GM23338 (cell line): ENCODE measurements around the gene ENTPD5. TPM values are rescaled to one million over a fixed set of nuclear protein-coding genes. Genes with fewer than 3 reads are reported as not detected.

ENCODE experiments used
- ATAC-seq: fragments of 200-7000 bp; cut with Tn5 transposase; 3 replicates; pipeline ENCODE4 v1.9.1; 2020
- DNase-seq: peaks from one replicate; pipeline ENCODE4 v3.0.0-alpha.2; 2015; ENCODE audit warnings: low spot score
- H2AFZ ChIP-seq: fragments of 200-600 bp; sonication (generic); 2 replicates; pipeline ENCODE4 v1.8.0; 2016; ENCODE audit warnings: antibody characterized with exemption, mild to moderate bottlenecking, moderate library complexity
- H3F3A ChIP-seq: fragments of 200-600 bp; sonication (generic); replicated peaks from 2 replicates; pipeline ENCODE4 v1.8.0; 2017; ENCODE audit warnings: antibody characterized with exemption, mixed run types, low read depth
- H3K27ac ChIP-seq: fragments of 200-600 bp; sonication (generic); 2 replicates; pipeline ENCODE4 v1.6.1; 2016; ENCODE audit warnings: low read depth
- H3K27me3 ChIP-seq: fragments of 200-600 bp; sonication (generic); 2 replicates; pipeline ENCODE4 v1.8.0; 2016; ENCODE audit warnings: mild to moderate bottlenecking, mixed run types, moderate library complexity; ENCODE audit not compliant: insufficient read depth
- H3K36me3 ChIP-seq: fragments of 200-600 bp; sonication (generic); 2 replicates; pipeline ENCODE4 v1.8.0; 2016; ENCODE audit warnings: mild to moderate bottlenecking; ENCODE audit not compliant: insufficient read depth
- H3K4me1 ChIP-seq: fragments of 200-600 bp; sonication (generic); 2 replicates; pipeline ENCODE4 v1.8.0; 2016; ENCODE audit warnings: mild to moderate bottlenecking, moderate library complexity; ENCODE audit not compliant: insufficient read depth
- H3K4me2 ChIP-seq: fragments of 200-600 bp; sonication (generic); 2 replicates; pipeline ENCODE4 v1.7.1; 2017; ENCODE audit warnings: mixed run types
- H3K4me3 ChIP-seq: fragments of 200-600 bp; sonication (generic); 2 replicates; pipeline ENCODE4 v1.6.1; 2016; ENCODE audit warnings: mixed run types
- H3K79me2 ChIP-seq: fragments of 200-600 bp; sonication (generic); replicated peaks from 2 replicates; pipeline ENCODE4 v1.8.0; 2017; ENCODE audit warnings: mild to moderate bottlenecking; ENCODE audit not compliant: insufficient read depth
- H3K9me2 ChIP-seq: fragments of 200-600 bp; sonication (generic); 2 replicates; pipeline ENCODE4 v1.8.0; 2017; ENCODE audit not compliant: insufficient read depth
- H4K20me1 ChIP-seq: fragments of 200-600 bp; sonication (generic); replicated peaks from 2 replicates; pipeline ENCODE4 v1.8.0; 2017; ENCODE audit warnings: mild to moderate bottlenecking; ENCODE audit not compliant: insufficient read depth
- H3K27ac Mint-ChIP-seq: 2 replicates; pipeline ENCODE4 v1.8.0; 2020; ENCODE audit warnings: inconsistent platforms, mild to moderate bottlenecking, moderate library complexity, mixed read lengths
- H3K27me3 Mint-ChIP-seq: 3 replicates; pipeline ENCODE4 v1.8.0; 2022; ENCODE audit warnings: low read depth, mild to moderate bottlenecking, moderate library complexity, mixed read lengths, inconsistent platforms; ENCODE audit not compliant: insufficient read depth, poor library complexity
- H3K36me3 Mint-ChIP-seq: 3 replicates; pipeline ENCODE4 v1.8.0; 2021; ENCODE audit warnings: low read depth, mild to moderate bottlenecking, inconsistent platforms, moderate library complexity, mixed read lengths
- H3K4me1 Mint-ChIP-seq: 3 replicates; pipeline ENCODE4 v1.8.0; 2020; ENCODE audit warnings: mild to moderate bottlenecking, inconsistent platforms, mixed read lengths
- H3K4me3 Mint-ChIP-seq: 3 replicates; pipeline ENCODE4 v1.8.0; 2021; ENCODE audit warnings: moderate library complexity, mild to moderate bottlenecking, inconsistent platforms, mixed read lengths
- H3K9me3 Mint-ChIP-seq: 3 replicates; pipeline ENCODE4 v1.8.0; 2020; ENCODE audit warnings: moderate library complexity, mild to moderate bottlenecking, inconsistent platforms, mixed read lengths
- CREB1 ChIP-seq: fragments of 250-450 bp; sonication (Bioruptor Pico); IDR thresholded peaks from 2 replicates; pipeline ENCODE4 v1.5.0; 2020; ENCODE audit warnings: low read depth, mild to moderate bottlenecking, moderate library complexity
- CTCF ChIP-seq, 2 experiments: fragments of 200-600 bp in 1 of 2; sonication (generic) in 1 of 2; conservative IDR thresholded peaks; 2 replicates each; pipeline versions ENCODE4 v1.5.1 to v1.6.1; 2016 to 2017; ENCODE audit warnings: antibody characterized with exemption in 2 of 2, low read depth in 2 of 2, mild to moderate bottlenecking in 2 of 2, moderate library complexity in 1 of 2
- ETS1 ChIP-seq: IDR thresholded peaks from 2 replicates; pipeline ENCODE4 v1.6.1; 2016; ENCODE audit warnings: antibody characterized with exemption
- EZH2 ChIP-seq: fragments of 200-600 bp; sonication (generic); IDR thresholded peaks from one replicate; pipeline ENCODE4 v1.8.0; 2017; ENCODE audit warnings: antibody characterized with exemption, mild to moderate bottlenecking, low read depth; ENCODE audit not compliant: unreplicated experiment
- EZH2phosphoT487 ChIP-seq: fragments of 200-600 bp; sonication (generic); IDR thresholded peaks from one replicate; pipeline ENCODE4 v1.8.1; 2018; ENCODE audit warnings: antibody characterized with exemption; ENCODE audit not compliant: unreplicated experiment
- JUNB ChIP-seq: IDR thresholded peaks from one replicate; pipeline ENCODE4 v1.6.1; 2016; ENCODE audit warnings: antibody characterized with exemption; ENCODE audit not compliant: unreplicated experiment
- NANOG ChIP-seq: IDR thresholded peaks from 2 replicates; pipeline ENCODE4 v1.6.1; 2016; ENCODE audit warnings: antibody characterized with exemption, borderline replicate concordance
- POLR2AphosphoS5 ChIP-seq: IDR thresholded peaks from 2 replicates; pipeline ENCODE4 v1.6.1; 2016; ENCODE audit warnings: antibody characterized with exemption, low read depth
- REST ChIP-seq: IDR thresholded peaks from one replicate; pipeline ENCODE4 v1.6.1; 2018; ENCODE audit warnings: antibody characterized with exemption; ENCODE audit not compliant: unreplicated experiment
- STAT1 ChIP-seq: IDR thresholded peaks from one replicate; pipeline ENCODE4 v1.6.1; 2016; ENCODE audit warnings: antibody characterized with exemption; ENCODE audit not compliant: unreplicated experiment
- ZNF114 ChIP-seq: fragments of 250-450 bp; sonication (Bioruptor Pico); IDR thresholded peaks from 2 replicates; pipeline ENCODE4 v1.5.0; 2020; ENCODE audit warnings: mild to moderate bottlenecking, moderate library complexity
- ZNF331 ChIP-seq: fragments of 250-450 bp; sonication (Bioruptor Pico); IDR thresholded peaks from 2 replicates; pipeline ENCODE4 v1.5.0; 2020; ENCODE audit warnings: low read depth, mild to moderate bottlenecking, moderate library complexity
- ZNF462 ChIP-seq: fragments of 250-450 bp; sonication (Bioruptor Pico); IDR thresholded peaks from 2 replicates; pipeline ENCODE4 v1.5.0; 2020; ENCODE audit warnings: mild to moderate bottlenecking, moderate library complexity
- polyA plus RNA-seq: library from polyadenylated mRNA; unstranded; fragments of >200 nt; fragmentation: Nextera tagmentation; extraction: Ambion mirVana; gene quantifications from 2 replicates; pipeline ENCODE4 v1.2.1, GENCODE V29; 2016
- total RNA-seq: library from RNA; depleted of rRNA; stranded (reverse); fragments of >200 nt; shearing (Covaris generic); gene quantifications from 2 replicates; pipeline ENCODE4 v1.2.3, GENCODE V29; 2014

The ENTPD5 gene
- total and polyA plus RNA-seq, 2 experiments from 2014 or later = 4.6 to 5.5 TPM

- Histone ChIP-seq H3K27ac (no peak overlapping the region), H4K20me1 (no peaks in the 10 kb centered on the region; the same call in 1 of the 2 replicates), H3K9me2 (no peaks in the 10 kb centered on the region), H2AFZ (no peak overlapping the region), H3K4me2 (no peak overlapping the region), H3K79me2 (no peaks in the 10 kb centered on the region), H3K4me1 (no peaks in the 10 kb centered on the region), H3K27me3 (no peaks in the 10 kb centered on the region), H3K4me3 (no peak overlapping the region), H3K36me3 (no peaks in the 10 kb centered on the region), H3F3A (no peaks in the 10 kb centered on the region)
- Mint-ChIP-seq H3K4me3 (no peak overlapping the region), H3K36me3 (peaks cover 1% of the 10 kb centered on the region; the same call in 2 of the 3 replicates), H3K27ac (no peak overlapping the region), H3K27me3 (no peaks in the 10 kb centered on the region), H3K4me1 (peaks cover 5% of the 10 kb centered on the region; the same call in 1 of the 3 replicates), H3K9me3 (no peaks in the 10 kb centered on the region)
- no peak for TF ChIP-seq ETS1
- no peak for TF ChIP-seq ZNF331 (CRISPR knock-in tag)
- no peak for TF ChIP-seq POLR2AphosphoS5
- TF ChIP-seq JUNB = no peak
- no peak for TF ChIP-seq STAT1
- no peak for TF ChIP-seq CREB1 (CRISPR knock-in tag)
- no peak for TF ChIP-seq ZNF462 (CRISPR knock-in tag)
- TF ChIP-seq CTCF (conservative IDR thresholded peaks at IDR 0.05; ENCODE audit: low read depth in 2 of 2) = no peak
- TF ChIP-seq NANOG = no peak
- TF ChIP-seq REST = no peak
- TF ChIP-seq EZH2phosphoT487 = no peak
- TF ChIP-seq EZH2 = no peak
- no peak for TF ChIP-seq ZNF114 (CRISPR knock-in tag)
- ATAC-seq (no peak), DNase-seq (no peak)
Measured at GRCh38 chr14:73968885-73969284, 50.2 kb downstream of the ENTPD5 start.
